Loucy (cell line): ENCODE results near the gene MMP2.

Experiments
- H2AFZ ChIP-seq: fragments of 200-600 bp; sonication (generic); 2 replicates; pipeline ENCODE4 v1.6.0; 2016; ENCODE audit warnings: antibody characterized with exemption, mild to moderate bottlenecking, low read length, moderate library complexity
- H3F3A ChIP-seq: fragments of 200-600 bp; 2 replicates; pipeline ENCODE4 v1.6.0; 2016; ENCODE audit warnings: antibody characterized with exemption, low read depth, mild to moderate bottlenecking
- H3K27me3 ChIP-seq: fragments of 200-600 bp; sonication (generic); 2 replicates; pipeline ENCODE4 v1.6.1; 2014; ENCODE audit warnings: low read length, mild to moderate bottlenecking; ENCODE audit not compliant: insufficient read depth, poor library complexity, severe bottlenecking
- H3K36me3 ChIP-seq: fragments of 200-600 bp; sonication (generic); 2 replicates; pipeline ENCODE4 v1.6.1; 2016; ENCODE audit warnings: low read length; ENCODE audit not compliant: insufficient read depth
- H3K4me1 ChIP-seq: fragments of 200-600 bp; sonication (generic); 2 replicates; pipeline ENCODE4 v1.5.1; 2014; ENCODE audit warnings: low read length, mild to moderate bottlenecking; ENCODE audit not compliant: insufficient read depth, poor library complexity, severe bottlenecking
- H3K4me2 ChIP-seq: fragments of 200-600 bp; sonication (generic); 2 replicates; pipeline ENCODE4 v1.6.0; 2014; ENCODE audit warnings: antibody characterized with exemption, low read length, low read depth, mild to moderate bottlenecking; ENCODE audit not compliant: poor library complexity, severe bottlenecking
- H3K4me3 ChIP-seq: fragments of 200-600 bp; sonication (generic); 2 replicates; pipeline ENCODE4 v1.5.1; 2014; ENCODE audit warnings: low read length, mild to moderate bottlenecking, mixed read lengths; ENCODE audit not compliant: poor library complexity, severe bottlenecking
- H3K79me2 ChIP-seq: fragments of 200-600 bp; sonication (generic); 2 replicates; pipeline ENCODE4 v1.6.1; 2014; ENCODE audit warnings: low read length; ENCODE audit not compliant: insufficient read depth
- H3K9ac ChIP-seq: fragments of 200-600 bp; sonication (generic); 2 replicates; pipeline ENCODE4 v1.6.0; 2014; ENCODE audit warnings: mild to moderate bottlenecking, low read depth, low read length, moderate library complexity; ENCODE audit not compliant: poor library complexity, severe bottlenecking
- H3K9me2 ChIP-seq: fragments of 200-600 bp; sonication (generic); replicated peaks from 2 replicates; pipeline ENCODE4 v1.6.1; 2016; ENCODE audit warnings: low read depth, low read length, mixed read lengths
- H3K9me3 ChIP-seq: fragments of 200-600 bp; sonication (generic); 2 replicates; pipeline ENCODE4 v1.6.1; 2014; ENCODE audit warnings: mild to moderate bottlenecking, antibody characterized with exemption, low read length, low read depth; ENCODE audit not compliant: insufficient read depth
- H4K20me1 ChIP-seq: fragments of 200-600 bp; sonication (generic); 2 replicates; pipeline ENCODE4 v1.6.0; 2014; ENCODE audit warnings: antibody characterized with exemption, low read length, mild to moderate bottlenecking; ENCODE audit not compliant: insufficient read depth, poor library complexity, severe bottlenecking
- CTCF ChIP-seq: fragments of 200-600 bp; sonication (generic); conservative IDR thresholded peaks from 2 replicates; pipeline ENCODE4 v1.5.1; 2014; ENCODE audit warnings: mild to moderate bottlenecking, antibody characterized with exemption, low read length
- EZH2phosphoT487 ChIP-seq: fragments of 200-600 bp; IDR thresholded peaks from 2 replicates; pipeline ENCODE4 v1.6.1; 2018; ENCODE audit warnings: antibody characterized with exemption, mild to moderate bottlenecking, moderate library complexity, borderline replicate concordance

MMP2 gene

GRCh38 chr16:55478827-55479429 is at the start of gene MMP2:
TSS of gene MMP2 (plus strand) at chr16:55479198. CDS start at chr16:55479480, 282 bp downstream.
- Histone ChIP-seq H3K9ac (no peak within 1 kb of the TSS), H3K4me3 (no peak within 1 kb of the TSS), H2AFZ (no peak within 1 kb of the TSS)

GRCh38 chr16:55433030-55433429 is 46.0 kb upstream of the MMP2 start:
- no peak overlapping the region for H3K4me2 ChIP-seq
- H3K79me2 ChIP-seq: no peaks in the 10 kb centered on the region
- TF ChIP-seq EZH2phosphoT487 (no peak), CTCF (no peak)
- H4K20me1 ChIP-seq: no peaks in the 10 kb centered on the region
- H3K9ac ChIP-seq: no peak overlapping the region
- H3K4me1 ChIP-seq: peaks cover 59% of the 10 kb centered on the region
- no peaks in the 10 kb centered on the region for H3K27me3 ChIP-seq
- H3K9me2 ChIP-seq: no peaks in the 10 kb centered on the region
- no peak overlapping the region for H3K4me3 ChIP-seq
- peak overlapping the region; percentile 14; the same call in 1 of the 2 replicates for H2AFZ ChIP-seq
- no peaks in the 10 kb centered on the region for H3K9me3 ChIP-seq
- H3F3A ChIP-seq: no peaks in the 10 kb centered on the region
- H3K36me3 ChIP-seq: no peaks in the 10 kb centered on the region

More at GRCh38 chr16:55478827-55479429, at the start of gene MMP2:
- no peaks in the 10 kb centered on the region for H3K9me3 ChIP-seq
- H3K9me2 ChIP-seq: no peaks in the 10 kb centered on the region
- H3K4me1 ChIP-seq: no peaks in the 10 kb centered on the region
- H3F3A ChIP-seq: no peaks in the 10 kb centered on the region
- no peak for TF ChIP-seq EZH2phosphoT487
- TF ChIP-seq CTCF: no peak
- H3K36me3 ChIP-seq: no peaks in the 10 kb centered on the region
- no peaks in the 10 kb centered on the region for H4K20me1 ChIP-seq
- H3K27me3 ChIP-seq: no peaks in the 10 kb centered on the region
- no peaks in the 10 kb centered on the region for H3K79me2 ChIP-seq
- H3K4me2 ChIP-seq: no peak within 1 kb of the TSS

- Histone ChIP-seq H3K9me3 (no peaks in the 10 kb centered on the region), H4K20me1 (no peaks in the 10 kb centered on the region), H3K79me2 (no peaks in the 10 kb centered on the region), H3K4me3 (no peak overlapping the region), H3K9ac (peak overlapping the region; percentile 58), H3K36me3 (no peaks in the 10 kb centered on the region), H3K27me3 (no peaks in the 10 kb centered on the region), H3K9me2 (no peaks in the 10 kb centered on the region), H2AFZ (peak overlapping the region; percentile 14), H3F3A (no peaks in the 10 kb centered on the region), H3K4me1 (peaks cover 58% of the 10 kb centered on the region), H3K4me2 (no peak overlapping the region)
- TF ChIP-seq CTCF (no peak), EZH2phosphoT487 (no peak)
Measured at GRCh38 chr16:55433535-55433934, 45.5 kb upstream of the MMP2 start.
